K562 (cell line): ENCODE results near the gene RFESD. TPM values are rescaled to one million over a fixed set of nuclear protein-coding genes. Genes with fewer than 3 reads are reported as not detected.
A peak's percentile ranks its signal among the peaks of the same experiment; 100 is the strongest.

Experiments used
- CCAR2 ChIP-seq: fragments of 200-400 bp; formaldehyde crosslinking; IDR thresholded peaks from 2 replicates; pipeline ENCODE4 v1.6.1; 2017; ENCODE audit warnings: mild to moderate bottlenecking, low read depth, low read length
- CEBPB ChIP-seq: fragments of 450-650 bp; IDR thresholded peaks from 2 replicates; pipeline ENCODE4 v1.6.1; 2016; ENCODE audit warnings: missing genetic modification characterization, missing compliant biosample characterization
- CHD4 ChIP-seq: fragments of 200-600 bp; sonication (generic); IDR thresholded peaks from 3 replicates; pipeline ENCODE4 v1.6.1; 2012; ENCODE audit warnings: low read depth, mild to moderate bottlenecking, mixed read lengths, low read length, inconsistent platforms; ENCODE audit not compliant: insufficient read depth, insufficient replicate concordance, poor library complexity, severe bottlenecking
- EP300 ChIP-seq: IDR thresholded peaks from 2 replicates; pipeline ENCODE4 v1.6.1; 2012; ENCODE audit warnings: low read length, improper control_type of control experiment
- EP400 ChIP-seq: fragments of 450-650 bp; IDR thresholded peaks from 2 replicates; pipeline ENCODE4 v1.6.1; 2017; ENCODE audit warnings: antibody characterized with exemption, mild to moderate bottlenecking, moderate library complexity
- HDAC1 ChIP-seq, 2 experiments: fragments of 450-650 bp; IDR thresholded peaks; 2 replicates each; pipeline ENCODE4 v1.6.1; 2016 to 2017; ENCODE audit warnings: inconsistent platforms in 1 of 2, mild to moderate bottlenecking in 1 of 2, moderate library complexity in 1 of 2
- ILF3 ChIP-seq: fragments of 450-650 bp; IDR thresholded peaks from 2 replicates; pipeline ENCODE4 v1.6.1; 2018; ENCODE audit warnings: antibody characterized with exemption, mild to moderate bottlenecking, moderate library complexity, borderline replicate concordance
- MTA2 ChIP-seq: fragments of 450-650 bp; IDR thresholded peaks from 2 replicates; pipeline ENCODE4 v1.6.1; 2016; ENCODE audit warnings: low read depth
- PML ChIP-seq: IDR thresholded peaks from 2 replicates; pipeline ENCODE4 v1.6.1; 2012; ENCODE audit warnings: low read length, inconsistent platforms
- POLR2AphosphoS5 ChIP-seq: IDR thresholded peaks from 2 replicates; pipeline ENCODE4 v1.6.1; 2011; ENCODE audit warnings: mild to moderate bottlenecking, low read depth, low read length, moderate library complexity; ENCODE audit not compliant: control insufficient read depth, insufficient read depth
- RHOXF2B ChIP-seq: fragments of 250-450 bp; sonication (Bioruptor Pico); conservative IDR thresholded peaks from 2 replicates; pipeline ENCODE4 v1.5.1; 2021
- TEAD4 ChIP-seq, 2 experiments: sonication (generic) in 1 of 2; formaldehyde crosslinking in 1 of 2; IDR thresholded peaks; 2 replicates each; pipeline versions ENCODE4 v1.6.1 to v1.8.0; 2012 to 2022; ENCODE audit warnings: borderline replicate concordance in 1 of 2, inconsistent platforms in 1 of 2, low read length in 1 of 2, mild to moderate bottlenecking in 1 of 2, missing genetic modification reagents in 1 of 2
- TSHZ1 ChIP-seq: fragments of 250-450 bp; sonication (Bioruptor Pico); IDR thresholded peaks from 2 replicates; pipeline ENCODE4 v1.4.0; 2020; ENCODE audit warnings: mild to moderate bottlenecking, moderate library complexity
- ZNF239 ChIP-seq: fragments of 250-450 bp; sonication (Bioruptor Pico); IDR thresholded peaks from 2 replicates; pipeline ENCODE4 v1.4.0; 2020; ENCODE audit warnings: mild to moderate bottlenecking
- ZNF280B ChIP-seq: fragments of 250-450 bp; sonication (Bioruptor Pico); IDR thresholded peaks from 2 replicates; pipeline ENCODE4 v1.5.1; 2021; ENCODE audit warnings: mild to moderate bottlenecking
- ZNF584 ChIP-seq: fragments of 200-800 bp; sonication (Bioruptor generic); IDR thresholded peaks from 2 replicates; pipeline ENCODE4 v1.6.1; 2016; ENCODE audit warnings: low read depth, mild to moderate bottlenecking, missing genetic modification characterization, missing compliant biosample characterization
- polyA plus RNA-seq, 8 experiments: library from polyadenylated mRNA; depleted of rRNA in 4 of 8; stranded (reverse) in 5 of 8; unstranded in 3 of 8; fragments of >200 nt; fragmentation: Nextera tagmentation in 2 of 8; fragmentation: Illumina TruSeq in 1 of 8; extraction: Ambion mirVana in 2 of 8; extraction: Trizol in 1 of 8; gene quantifications; 2 replicates each; pipeline versions ENCODE4 v1.2.1 to v1.2.3, GENCODE V29; 2011 to 2014; ENCODE audit warnings: inconsistent platforms in 1 of 8, missing spikeins in 1 of 8
- total RNA-seq, 7 experiments: library from RNA; depleted of rRNA in 6 of 7; stranded (reverse); fragments of >200 nt in 6 of 7; fragmentation: Illumina TruSeq in 2 of 7; extraction: Trizol in 2 of 7; gene quantifications; 2 replicates each; pipeline versions ENCODE4 v1.2.1 to v1.2.3, GENCODE V29; 2011 to 2021; ENCODE audit warnings: low replicate concordance in 1 of 7
- TF ChIP-seq, protein P1 (sequence below): IDR thresholded peaks from 2 replicates; pipeline ENCODE4 v1.6.1; 2012; ENCODE audit warnings: low read depth, low read length, improper control_type of control experiment, borderline replicate concordance

RFESD gene
- total and polyA plus RNA-seq, 9 of the 15 experiments (the other 6 are each of a cell fraction or from before 2014, with no cell fraction given), result 62.3 to 600 (median 140) TPM

- TF ChIP-seq ILF3 (no peak), CCAR2 (no peak), TEAD4 (IDR thresholded peaks at IDR 0.05; ENCODE audit: low read length) (peak; percentile 62), TEAD4 (CRISPR knock-in tag; IDR thresholded peaks at IDR 0.05; ENCODE audit: borderline replicate concordance) (no peak), ZNF239 (CRISPR knock-in tag) (no peak), CEBPB (peak; percentile 34), MTA2 (peak; percentile 16; the same call in 1 of the 2 replicates), TSHZ1 (CRISPR knock-in tag) (no peak), ZNF584 (CRISPR knock-in tag) (no peak), CHD4 (no peak), HDAC1 (IDR thresholded peaks at IDR 0.05) (peak in 1 of 2 experiments; percentile 42; a peak in 1 of 4 replicates), RHOXF2B (CRISPR knock-in tag) (no peak), EP400 (0 out of 2 replicates have a peak, but pooled peaks have one; percentile 55), POLR2AphosphoS5 (peak; percentile 57; the same call in 1 of the 2 replicates), ZNF280B (CRISPR knock-in tag) (no peak), PML (peak; percentile 50; the same call in 1 of the 2 replicates), EP300 (peak; percentile 66; the same call in 1 of the 2 replicates)
- TF ChIP-seq, protein P1, sequence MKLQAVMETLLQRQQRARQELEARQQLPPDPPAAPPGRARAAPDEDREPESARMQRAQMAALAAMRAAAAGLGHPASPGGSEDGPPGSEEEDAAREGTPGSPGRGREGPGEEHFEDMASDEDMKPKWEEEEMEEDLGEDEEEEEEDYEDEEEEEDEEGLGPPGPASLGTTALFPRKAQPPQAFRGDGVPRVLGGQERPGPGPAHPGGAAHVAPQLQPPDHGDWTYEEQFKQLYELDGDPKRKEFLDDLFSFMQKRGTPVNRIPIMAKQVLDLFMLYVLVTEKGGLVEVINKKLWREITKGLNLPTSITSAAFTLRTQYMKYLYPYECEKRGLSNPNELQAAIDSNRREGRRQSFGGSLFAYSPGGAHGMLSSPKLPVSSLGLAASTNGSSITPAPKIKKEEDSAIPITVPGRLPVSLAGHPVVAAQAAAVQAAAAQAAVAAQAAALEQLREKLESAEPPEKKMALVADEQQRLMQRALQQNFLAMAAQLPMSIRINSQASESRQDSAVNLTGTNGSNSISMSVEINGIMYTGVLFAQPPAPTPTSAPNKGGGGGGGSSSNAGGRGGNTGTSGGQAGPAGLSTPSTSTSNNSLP, result peak; percentile 74; the same call in 1 of the 2 replicates
Observed at GRCh38 chr5:95647886-95648860, 1.6 kb downstream of the RFESD start (continued).
